Stimulated activated CD8-positive, alpha-beta memory T cell treated with anti-CD3 and anti-CD28 coated beads, Interleukin-15, amount 100 ng/mL, for 48 hours (primary cell): ENCODE measurements around the gene SPOCK1.

Experiments used
- DNase-seq, 2 donors: peaks; one replicate each; pipeline ENCODE4 v3.0.0-alpha.2; 2020; ENCODE audit warnings: low read depth in 2 of 2

SPOCK1 gene

GRCh38 chr5:137329586-137330296 is 169.4 kb downstream of the SPOCK1 start:
- no peak for DNase-seq

- no peak for DNase-seq
Observed at GRCh38 chr5:137328991-137329390, 170.1 kb downstream of the SPOCK1 start.

GRCh38 chr5:137328463-137328862 is 170.7 kb downstream of the SPOCK1 start:
- DNase-seq = no peak

- no peak for DNase-seq
Observed at GRCh38 chr5:137325721-137326120, 173.4 kb downstream of the SPOCK1 start.

- no peak for DNase-seq
Observed at GRCh38 chr5:137320056-137321045, 178.8 kb downstream of the SPOCK1 start.

GRCh38 chr5:137318027-137318426 is 181.1 kb downstream of the SPOCK1 start:
- no peak for DNase-seq

- DNase-seq = no peak
Observed at GRCh38 chr5:137316346-137316736, 182.8 kb downstream of the SPOCK1 start.

- DNase-seq = no peak
Observed at GRCh38 chr5:137315534-137316345, 183.4 kb downstream of the SPOCK1 start.

- no peak for DNase-seq
Observed at GRCh38 chr5:137315109-137315508, 184.0 kb downstream of the SPOCK1 start.

- no peak for DNase-seq
Observed at GRCh38 chr5:137313526-137314175, 185.5 kb downstream of the SPOCK1 start.

- no peak for DNase-seq
Observed at GRCh38 chr5:137312011-137312410, 187.1 kb downstream of the SPOCK1 start.

GRCh38 chr5:137310051-137310730 is 188.9 kb downstream of the SPOCK1 start:
- DNase-seq = no peak

- DNase-seq = no peak
Observed at GRCh38 chr5:137309290-137309689, 189.8 kb downstream of the SPOCK1 start.

- no peak for DNase-seq
Observed at GRCh38 chr5:137308311-137308710, 190.8 kb downstream of the SPOCK1 start.

- no peak for DNase-seq
Observed at GRCh38 chr5:137306903-137307302, 192.2 kb downstream of the SPOCK1 start.

- no peak for DNase-seq
Observed at GRCh38 chr5:137305971-137306602, 193.0 kb downstream of the SPOCK1 start.

- DNase-seq = no peak
Observed at GRCh38 chr5:137304226-137304874, 194.8 kb downstream of the SPOCK1 start.

- DNase-seq = no peak
Observed at GRCh38 chr5:137303509-137303908, 195.6 kb downstream of the SPOCK1 start.

GRCh38 chr5:137300411-137301240 is 198.5 kb downstream of the SPOCK1 start:
- no peak for DNase-seq
